Chondrocyte (in vitro differentiated cells): ENCODE measurements around the gene TMC4. TPM values are rescaled to one million over a fixed set of nuclear protein-coding genes. Genes with fewer than 3 reads are reported as not detected.
"Not testable (repeated sequence)": the region's sequence is repeated elsewhere in the genome, so short reads cannot be mapped to it uniquely, and the experiment has no call there.

Experiments used
- DNase-seq: peaks from one replicate; pipeline ENCODE4 v3.0.0; 2021; ENCODE audit warnings: mixed read lengths, low spot score
- H3K27ac Mint-ChIP-seq: one replicate; pipeline ENCODE4 v1.8.0; 2021; ENCODE audit warnings: mild to moderate bottlenecking, moderate library complexity, mixed read lengths; ENCODE audit not compliant: unreplicated experiment
- H3K27me3 Mint-ChIP-seq: 2 replicates; pipeline ENCODE4 v1.8.0; 2021; ENCODE audit warnings: low read depth, mixed read lengths
- H3K36me3 Mint-ChIP-seq: 2 replicates; pipeline ENCODE4 v1.8.0; 2021; ENCODE audit warnings: low read depth, mixed read lengths
- H3K4me1 Mint-ChIP-seq: 2 replicates; pipeline ENCODE4 v1.8.0; 2021; ENCODE audit warnings: low read depth, mild to moderate bottlenecking, mixed read lengths
- H3K4me3 Mint-ChIP-seq: one replicate; pipeline ENCODE4 v1.8.0; 2021; ENCODE audit warnings: mild to moderate bottlenecking, moderate library complexity, mixed read lengths; ENCODE audit not compliant: unreplicated experiment
- H3K9me3 Mint-ChIP-seq: 2 replicates; pipeline ENCODE4 v1.8.0; 2021; ENCODE audit warnings: low read depth, mixed read lengths
- total RNA-seq: library from RNA; stranded (reverse); gene quantifications from 3 replicates; pipeline ENCODE4 v1.2.1, GENCODE V29; 2021
- TF ChIP-seq, protein P1 (sequence below): fragments of 200-600 bp; sonication (generic); IDR thresholded peaks from 2 replicates; pipeline ENCODE4 v1.5.0; 2021; ENCODE audit warnings: antibody characterized with exemption, mild to moderate bottlenecking, moderate library complexity

Gene TMC4
- total RNA-seq, 1 donor from 2014 or later: 3.7 TPM

DNA sequence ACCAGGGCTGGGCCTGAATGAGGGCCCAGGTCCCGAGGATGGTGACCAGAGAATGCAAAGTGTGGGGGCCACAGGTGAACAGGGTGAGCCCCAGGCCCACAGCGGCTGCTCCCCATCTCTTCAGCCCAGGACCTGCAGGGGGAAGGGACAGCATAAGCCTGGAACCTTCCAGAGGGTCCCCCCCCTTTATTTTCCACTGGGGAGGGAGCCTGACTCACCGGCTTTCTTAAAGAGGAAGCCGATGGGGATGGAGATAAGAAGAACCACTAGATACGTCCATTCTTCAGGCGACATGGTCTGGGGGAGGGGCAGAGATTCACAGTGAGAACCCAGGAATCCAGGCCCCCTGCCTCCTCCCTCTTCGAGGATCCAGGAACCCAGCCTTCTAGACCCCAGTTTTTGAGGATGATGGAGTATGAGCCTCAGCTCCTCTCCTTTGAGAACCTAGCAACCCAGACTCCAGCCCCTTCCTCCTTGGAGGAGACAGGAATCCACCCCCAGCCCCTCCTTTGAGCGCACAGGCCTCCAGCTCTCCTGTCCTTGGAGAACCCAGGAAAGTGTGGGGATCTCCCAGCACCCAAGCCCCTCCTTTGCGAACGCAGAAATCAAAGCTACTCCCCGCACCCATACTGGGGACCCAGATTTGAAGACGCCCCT lies 15.4 kb upstream of the TMC4 start:
- Mint-ChIP-seq H3K36me3 (peaks cover 5% of the 10 kb centered on the region), H3K27ac (peak overlapping the region; percentile 76), H3K9me3 (no peaks in the 10 kb centered on the region), H3K4me3 (peak overlapping the region; percentile 86), H3K4me1 (peaks cover 34% of the 10 kb centered on the region), H3K27me3 (no peaks in the 10 kb centered on the region)
- TF ChIP-seq, protein P1, sequence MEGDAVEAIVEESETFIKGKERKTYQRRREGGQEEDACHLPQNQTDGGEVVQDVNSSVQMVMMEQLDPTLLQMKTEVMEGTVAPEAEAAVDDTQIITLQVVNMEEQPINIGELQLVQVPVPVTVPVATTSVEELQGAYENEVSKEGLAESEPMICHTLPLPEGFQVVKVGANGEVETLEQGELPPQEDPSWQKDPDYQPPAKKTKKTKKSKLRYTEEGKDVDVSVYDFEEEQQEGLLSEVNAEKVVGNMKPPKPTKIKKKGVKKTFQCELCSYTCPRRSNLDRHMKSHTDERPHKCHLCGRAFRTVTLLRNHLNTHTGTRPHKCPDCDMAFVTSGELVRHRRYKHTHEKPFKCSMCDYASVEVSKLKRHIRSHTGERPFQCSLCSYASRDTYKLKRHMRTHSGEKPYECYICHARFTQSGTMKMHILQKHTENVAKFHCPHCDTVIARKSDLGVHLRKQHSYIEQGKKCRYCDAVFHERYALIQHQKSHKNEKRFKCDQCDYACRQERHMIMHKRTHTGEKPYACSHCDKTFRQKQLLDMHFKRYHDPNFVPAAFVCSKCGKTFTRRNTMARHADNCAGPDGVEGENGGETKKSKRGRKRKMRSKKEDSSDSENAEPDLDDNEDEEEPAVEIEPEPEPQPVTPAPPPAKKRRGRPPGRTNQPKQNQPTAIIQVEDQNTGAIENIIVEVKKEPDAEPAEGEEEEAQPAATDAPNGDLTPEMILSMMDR: no peak
- no peak for DNase-seq

DNA sequence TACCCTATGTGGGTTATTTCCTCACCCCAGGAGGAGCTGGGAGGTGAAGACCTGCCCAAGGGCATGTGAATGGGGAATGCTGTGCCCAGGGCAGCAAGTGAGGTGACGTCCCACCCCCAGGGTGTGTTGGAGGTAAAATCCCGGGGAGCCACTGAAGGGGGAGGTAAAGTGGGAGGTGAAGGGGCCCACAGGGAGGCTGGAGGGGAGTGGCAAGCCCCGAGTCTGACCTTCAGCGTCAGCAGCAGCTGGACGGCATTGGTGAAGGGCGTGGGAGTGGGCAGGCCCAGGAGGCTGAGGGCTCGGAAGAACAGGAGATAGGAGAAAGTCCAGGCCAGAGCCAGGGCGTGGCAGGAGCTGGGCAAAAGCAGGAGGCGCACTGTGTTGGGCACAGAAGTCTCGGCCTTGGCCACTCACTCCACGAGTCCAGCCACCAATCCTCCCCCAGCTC lies 14.0 kb upstream of the TMC4 start:
- H3K4me1 Mint-ChIP-seq: peaks cover 23% of the 10 kb centered on the region
- no peaks in the 10 kb centered on the region for H3K27me3 Mint-ChIP-seq
- peak; percentile 90 for DNase-seq
- TF ChIP-seq, protein P1: no peak
- H3K9me3 Mint-ChIP-seq: no peaks in the 10 kb centered on the region
- H3K4me3 Mint-ChIP-seq: no peak overlapping the region
- no peak overlapping the region for H3K27ac Mint-ChIP-seq
- peaks cover 4% of the 10 kb centered on the region for H3K36me3 Mint-ChIP-seq

DNA sequence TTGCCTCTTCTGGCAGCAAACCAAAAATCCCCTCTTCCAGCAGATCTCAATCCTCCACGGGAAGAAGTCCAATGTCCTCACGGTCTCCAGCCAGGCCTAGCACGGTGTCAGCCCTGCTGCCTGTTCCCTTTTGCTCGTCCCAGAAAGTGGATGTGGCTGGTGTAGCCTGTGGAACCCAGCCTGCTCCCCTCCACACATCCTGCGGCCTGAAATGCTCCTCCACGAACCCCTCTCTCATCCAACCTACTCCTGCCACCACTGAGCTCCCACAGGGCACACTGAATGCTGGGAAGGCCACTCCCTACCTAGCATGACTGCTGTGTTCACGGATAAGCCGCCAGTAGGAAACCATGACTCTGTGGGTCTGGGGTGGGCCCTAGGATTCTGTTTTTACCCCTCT lies 13.4 kb upstream of the TMC4 start:
- no peak for DNase-seq
- Mint-ChIP-seq H3K4me1 (peaks cover 17% of the 10 kb centered on the region), H3K27ac (no peak overlapping the region), H3K27me3 (no peaks in the 10 kb centered on the region), H3K36me3 (peaks cover 4% of the 10 kb centered on the region), H3K4me3 (no peak overlapping the region), H3K9me3 (no peaks in the 10 kb centered on the region)
- TF ChIP-seq, protein P1: no peak

DNA sequence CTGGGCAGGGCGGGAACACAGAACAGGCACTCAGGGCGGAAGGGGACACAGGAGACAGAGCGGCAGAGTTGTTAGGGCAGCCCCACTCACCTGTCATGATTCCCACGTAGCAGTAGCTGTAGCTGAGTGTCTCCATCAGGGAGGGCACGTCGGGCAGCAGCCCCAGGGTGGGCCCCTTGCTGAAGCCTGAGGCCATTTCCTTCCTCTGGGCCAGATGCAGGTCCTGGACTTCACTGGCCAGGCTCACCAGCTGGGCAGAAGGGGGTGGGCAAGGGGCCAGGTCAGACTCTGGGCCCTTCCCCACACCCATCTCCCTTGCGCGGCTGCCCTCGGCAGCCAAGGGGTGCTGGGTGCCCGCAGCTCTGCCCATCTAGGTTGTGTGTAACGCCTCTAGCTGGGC lies 10.5 kb upstream of the TMC4 start:
- no peaks in the 10 kb centered on the region for H3K27me3 Mint-ChIP-seq
- DNase-seq: no peak
- TF ChIP-seq, protein P1: no peak

DNA sequence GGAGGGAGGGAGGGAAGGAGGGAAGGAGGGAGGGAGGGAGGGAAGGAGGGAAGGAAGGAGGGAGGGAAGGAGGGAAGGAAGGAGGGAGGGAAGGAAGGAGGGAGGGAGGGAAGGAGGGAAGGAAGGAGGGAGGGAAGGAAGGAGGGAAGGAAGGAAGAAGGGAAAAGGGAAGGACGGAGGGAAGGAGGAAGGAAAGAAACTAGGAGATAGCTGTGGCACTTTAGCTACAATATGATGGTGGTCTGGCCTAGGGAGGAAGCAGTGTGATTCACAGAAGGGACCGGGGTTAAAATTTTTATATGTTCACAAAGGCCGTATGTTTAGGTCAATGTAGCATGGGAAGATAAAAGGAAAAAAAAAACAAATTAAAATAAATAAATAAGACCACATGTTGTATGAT lies 8.9 kb upstream of the TMC4 start:
- not testable (repeated sequence) for H3K27ac Mint-ChIP-seq, H3K4me1 Mint-ChIP-seq, H3K4me3 Mint-ChIP-seq, H3K27me3 Mint-ChIP-seq, DNase-seq, H3K9me3 Mint-ChIP-seq, H3K36me3 Mint-ChIP-seq

More for the DNA sequence above, 10.5 kb upstream of the TMC4 start:
- Mint-ChIP-seq H3K36me3 (peaks cover 4% of the 10 kb centered on the region), H3K9me3 (no peaks in the 10 kb centered on the region), H3K4me3 (no peak overlapping the region), H3K4me1 (peaks cover 13% of the 10 kb centered on the region), H3K27ac (no peak overlapping the region)

DNA sequence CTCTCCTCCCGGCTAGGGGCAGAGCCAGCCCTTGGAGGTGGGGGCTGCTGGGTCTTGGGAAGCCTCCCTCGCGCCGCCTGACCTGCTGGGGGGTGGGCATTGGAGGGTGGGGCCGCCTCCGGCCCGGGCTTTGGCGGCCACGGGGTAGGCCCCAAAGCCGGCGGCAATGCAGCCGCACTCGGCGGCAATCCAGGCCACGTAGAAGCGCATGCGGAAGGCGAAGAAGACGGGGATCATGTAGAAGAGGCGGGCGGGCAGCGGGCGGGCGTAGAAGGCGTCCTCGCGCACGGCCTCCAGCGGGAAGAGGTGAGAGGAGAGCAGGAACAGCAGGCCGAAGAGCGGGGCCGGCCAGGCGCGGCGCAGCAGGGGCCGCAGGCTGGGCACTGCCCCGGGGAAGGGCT lies 7.7 kb upstream of the TMC4 start:
- no peak for DNase-seq
- peaks cover 7% of the 10 kb centered on the region for H3K36me3 Mint-ChIP-seq

More for the DNA sequence above, 7.7 kb upstream of the TMC4 start:
- Mint-ChIP-seq H3K27me3 (no peaks in the 10 kb centered on the region), H3K4me3 (no peak overlapping the region), H3K27ac (no peak overlapping the region), H3K9me3 (no peaks in the 10 kb centered on the region), H3K4me1 (no peaks in the 10 kb centered on the region)
- TF ChIP-seq, protein P1: no peak
